ENCODE results near the gene ENTPD6. TPM values are rescaled to one million over a fixed set of nuclear protein-coding genes. Genes with fewer than 3 reads are reported as not detected.

The ENTPD6 gene
- total and polyA plus RNA-seq, 2 donors (not counting 1 experiment from before 2014, with no cell fraction given) = 64.4 to 79.8 TPM

- no peaks in the 10 kb centered on the region for H3K36me3 ChIP-seq (replicated peaks in 1 of 2; ENCODE audit: control extremely low read depth in 1 of 2, control insufficient read depth in 1 of 2, extremely low read depth in 1 of 2, insufficient read depth in 2 of 2, low read length in 1 of 2)
- no peak for TF ChIP-seq CTCF (IDR thresholded peaks at IDR 0.05)
- TF ChIP-seq EZH2 (IDR thresholded peaks at IDR 0.05; ENCODE audit: borderline replicate concordance, insufficient read depth, low read depth, low read length, poor library complexity, severe bottlenecking) = no peak
- no peaks in the 10 kb centered on the region for H4K20me1 ChIP-seq (ENCODE audit: control insufficient read depth, insufficient read depth, low read length, poor library complexity, severe bottlenecking)
- H3K4me1 ChIP-seq (ENCODE audit: control insufficient read depth in 2 of 2, insufficient read depth in 2 of 2, low read length in 2 of 2) = no peaks in the 10 kb centered on the region
- no peak overlapping the region for H3K4me2 ChIP-seq (replicated peaks; ENCODE audit: low read depth, low read length, poor library complexity, severe bottlenecking)
- Mint-ChIP-seq H3K4me1 (no peaks in the 10 kb centered on the region), H3K27me3 (peaks cover 23% of the 10 kb centered on the region), H3K4me3 (no peak overlapping the region), H3K9me3 (ENCODE audit: insufficient read depth) (no peaks in the 10 kb centered on the region), H3K27ac (no peak overlapping the region)
- no peak overlapping the region for H2AFZ ChIP-seq (ENCODE audit: insufficient read depth, low read depth, low read length, poor library complexity, severe bottlenecking)
- ATAC-seq (ENCODE audit: low read depth) = no peak
- WGBS (ENCODE audit: insufficient coverage) = 91% methylated on average over 11 of the region's 15 CpGs
- DNase-seq = no peak
- CTCF ChIA-PET = no interaction called here
- no peak overlapping the region for H3K4me3 ChIP-seq (ENCODE audit: control extremely low read depth in 1 of 5, extremely low read depth in 1 of 5, insufficient read depth in 1 of 5, low read depth in 2 of 5, low read length in 4 of 5)
- H3K27me3 ChIP-seq (replicated peaks in 1 of 4; ENCODE audit: control extremely low read depth in 1 of 4, control insufficient read depth in 3 of 4, insufficient read depth in 4 of 4, low read length in 3 of 4) = peaks cover 0 to 14% (median 5%) of the 10 kb centered on the region in 4 experiments
- H3K9me3 ChIP-seq (ENCODE audit: control extremely low read depth in 1 of 3, control insufficient read depth in 2 of 3, insufficient read depth in 1 of 3, low read length in 2 of 3) = peaks cover 0 to 2% (median 0%) of the 10 kb centered on the region in 3 donors
- POLR2A ChIA-PET = interaction anchor here (0.6 kb wide), 2 partner anchors 163 to 338 kb away, joined by 3 to 4 read pairs; no protein-coding TSS in a partner anchor
- no peaks in the 10 kb centered on the region for H3K79me2 ChIP-seq (ENCODE audit: control insufficient read depth, insufficient read depth, low read length)
- intact Hi-C loops (cut with micrococcal nuclease) = no loop called here
- H3K9ac ChIP-seq (ENCODE audit: low read length) = no peak overlapping the region
- no peak overlapping the region for H3K27ac ChIP-seq (ENCODE audit: low read length in 2 of 2)
Observed at GRCh38 chr20:25236450-25237304, 41.2 kb downstream of the ENTPD6 start.

Data from B cell (primary cell).